ENCODE results near the gene ZFAND3. TPM values are rescaled to one million over a fixed set of nuclear protein-coding genes. Genes with fewer than 3 reads are reported as not detected.

The ZFAND3 gene
- total RNA-seq, 1 experiment from 2014 or later = 107 TPM

GRCh38 chr6:38163186-38164130, 343.9 kb downstream of the ZFAND3 start:
- Mint-ChIP-seq H3K9me3 (ENCODE audit: unreplicated experiment) (no peaks in the 10 kb centered on the region), H3K4me1 (ENCODE audit: low read depth, unreplicated experiment) (no peaks in the 10 kb centered on the region), H3K36me3 (ENCODE audit: insufficient read depth, unreplicated experiment) (peaks cover 52% of the 10 kb centered on the region), H3K27ac (ENCODE audit: unreplicated experiment) (no peak overlapping the region), H3K27me3 (ENCODE audit: insufficient read depth, unreplicated experiment) (no peaks in the 10 kb centered on the region), H3K4me3 (ENCODE audit: unreplicated experiment) (no peak overlapping the region)
- Histone ChIP-seq H3K27me3 (replicated peaks; ENCODE audit: control insufficient read depth, insufficient read depth, low read length) (no peaks in the 10 kb centered on the region; the same call in 1 of the 2 replicates), H3K36me3 (ENCODE audit: control insufficient read depth, insufficient read depth, low read length) (no peaks in the 10 kb centered on the region), H3K4me3 (ENCODE audit: low read depth, low read length) (no peak overlapping the region), H3K4me1 (no peaks in the 10 kb centered on the region), H3K9me3 (no peaks in the 10 kb centered on the region)
- ChIA-PET CTCF (no interaction called here), POLR2A (no interaction called here)
- no TSS peak for BruUV-seq (replicated peaks)
- no peak for DNase-seq
- intact Hi-C loops (cut with micrococcal nuclease; ENCODE audit: unreplicated experiment) = no loop called here
- TF ChIP-seq CTCF (IDR thresholded peaks at IDR 0.05; ENCODE audit: insufficient read depth in 1 of 2, low read depth in 1 of 2, low read length in 1 of 2, severe bottlenecking in 1 of 2, unreplicated experiment in 1 of 2) = no peak

- H3K36me3 Mint-ChIP-seq (ENCODE audit: insufficient read depth, unreplicated experiment) = peaks cover 51% of the 10 kb centered on the region
- no peaks in the 10 kb centered on the region for H3K9me3 ChIP-seq
- CTCF ChIA-PET = no interaction called here
- BruUV-seq (replicated peaks) = no TSS peak
- H3K4me3 Mint-ChIP-seq (ENCODE audit: unreplicated experiment) = no peak overlapping the region
- no peaks in the 10 kb centered on the region for H3K4me1 Mint-ChIP-seq (ENCODE audit: low read depth, unreplicated experiment)
- DNase-seq = no peak
- H3K9me3 Mint-ChIP-seq (ENCODE audit: unreplicated experiment) = no peaks in the 10 kb centered on the region
- TF ChIP-seq CTCF (IDR thresholded peaks at IDR 0.05; ENCODE audit: insufficient read depth in 1 of 2, low read depth in 1 of 2, low read length in 1 of 2, severe bottlenecking in 1 of 2, unreplicated experiment in 1 of 2) = no peak
- H3K36me3 ChIP-seq (ENCODE audit: control insufficient read depth, insufficient read depth, low read length) = no peaks in the 10 kb centered on the region
- H3K27me3 ChIP-seq (replicated peaks; ENCODE audit: control insufficient read depth, insufficient read depth, low read length) = no peaks in the 10 kb centered on the region; the same call in 1 of the 2 replicates
- POLR2A ChIA-PET = no interaction called here
- intact Hi-C loops (cut with micrococcal nuclease; ENCODE audit: unreplicated experiment) = no loop called here
- no peaks in the 10 kb centered on the region for H3K27me3 Mint-ChIP-seq (ENCODE audit: insufficient read depth, unreplicated experiment)
- no peak overlapping the region for H3K4me3 ChIP-seq (ENCODE audit: low read depth, low read length)
- no peak overlapping the region for H3K27ac Mint-ChIP-seq (ENCODE audit: unreplicated experiment)
- no peaks in the 10 kb centered on the region for H3K4me1 ChIP-seq
These were observed 344.6 kb downstream of the ZFAND3 start for GRCh38 chr6:38164131-38164481.

- no peak overlapping the region for H3K4me3 ChIP-seq (ENCODE audit: low read depth, low read length)
- BruUV-seq (replicated peaks) = no TSS peak
- no peak overlapping the region for H3K4me3 Mint-ChIP-seq (ENCODE audit: unreplicated experiment)
- POLR2A ChIA-PET = no interaction called here
- peaks cover 48% of the 10 kb centered on the region for H3K36me3 Mint-ChIP-seq (ENCODE audit: insufficient read depth, unreplicated experiment)
- no peak for TF ChIP-seq CTCF (IDR thresholded peaks at IDR 0.05; ENCODE audit: insufficient read depth in 1 of 2, low read depth in 1 of 2, low read length in 1 of 2, severe bottlenecking in 1 of 2, unreplicated experiment in 1 of 2)
- no peaks in the 10 kb centered on the region for H3K36me3 ChIP-seq (ENCODE audit: control insufficient read depth, insufficient read depth, low read length)
- no peaks in the 10 kb centered on the region for H3K9me3 ChIP-seq
- no peak for DNase-seq
- no peaks in the 10 kb centered on the region for H3K27me3 Mint-ChIP-seq (ENCODE audit: insufficient read depth, unreplicated experiment)
- intact Hi-C loops (cut with micrococcal nuclease; ENCODE audit: unreplicated experiment) = no loop called here
- no peaks in the 10 kb centered on the region; the same call in 1 of the 2 replicates for H3K27me3 ChIP-seq (replicated peaks; ENCODE audit: control insufficient read depth, insufficient read depth, low read length)
- no peaks in the 10 kb centered on the region for H3K4me1 Mint-ChIP-seq (ENCODE audit: low read depth, unreplicated experiment)
- CTCF ChIA-PET = no interaction called here
- H3K27ac Mint-ChIP-seq (ENCODE audit: unreplicated experiment) = no peak overlapping the region
- H3K4me1 ChIP-seq = no peaks in the 10 kb centered on the region
- no peaks in the 10 kb centered on the region for H3K9me3 Mint-ChIP-seq (ENCODE audit: unreplicated experiment)
These were observed 345.2 kb downstream of the ZFAND3 start for GRCh38 chr6:38164671-38165108.

Measured in Caco-2 (cell line).